Activated CD4-positive, alpha-beta memory T cell treated with anti-CD3 and anti-CD28 coated beads for 36 hours (primary cell): ENCODE measurements around the gene RBBP8NL. TPM values are rescaled to one million over a fixed set of nuclear protein-coding genes. Genes with fewer than 3 reads are reported as not detected.

ENCODE experiments used
- CTCF ChIA-PET: fragments of 350-600 bp; sonication (Branson Sonifier 250); formaldehyde crosslinking; loops from one replicate; lab custom pipeline; 2021; ENCODE audit warnings: antibody characterized with exemption, inconsistent platforms; lab: Charles Lee
- POLR2A ChIA-PET: fragments of 350-600 bp; sonication (Branson Sonifier 250); formaldehyde crosslinking; loops from one replicate; lab custom pipeline; 2021; ENCODE audit warnings: antibody characterized with exemption; lab: Charles Lee
- DNase-seq: peaks from one replicate; pipeline ENCODE4 v3.0.0-alpha.2; 2020
- H3K27ac Mint-ChIP-seq: one replicate; pipeline ENCODE4 v1.8.0; 2021; ENCODE audit warnings: mixed read lengths
- H3K27me3 Mint-ChIP-seq: one replicate; pipeline ENCODE4 v1.8.0; 2021; ENCODE audit warnings: mixed read lengths
- H3K36me3 Mint-ChIP-seq: one replicate; pipeline ENCODE4 v1.8.0; 2021; ENCODE audit warnings: mixed read lengths
- H3K4me1 Mint-ChIP-seq: one replicate; pipeline ENCODE4 v1.8.0; 2021; ENCODE audit warnings: low read depth, mixed read lengths
- H3K4me3 Mint-ChIP-seq: one replicate; pipeline ENCODE4 v1.8.0; 2021; ENCODE audit warnings: mild to moderate bottlenecking, mixed read lengths
- H3K9me3 Mint-ChIP-seq: one replicate; pipeline ENCODE4 v1.8.0; 2021; ENCODE audit warnings: mixed read lengths
- intact Hi-C: fragments of 100-400 bp; cut with micrococcal nuclease; formaldehyde crosslinking; loops from one replicate; pipeline ENCODE4 v1.15.1; 2023
- total RNA-seq, 2 experiments: library from RNA; stranded (reverse); gene quantifications; one replicate each; pipeline ENCODE4 v1.2.3, GENCODE V29; 2021

The RBBP8NL gene
- total RNA-seq, 2 experiments from 2014 or later: not detected

GRCh38 chr20:62421716-62421990 is 5.7 kb downstream of the RBBP8NL start:
- Mint-ChIP-seq H3K27me3 (peaks cover 2% of the 10 kb centered on the region), H3K4me3 (no peak overlapping the region), H3K9me3 (no peaks in the 10 kb centered on the region), H3K36me3 (no peaks in the 10 kb centered on the region), H3K4me1 (no peaks in the 10 kb centered on the region), H3K27ac (no peak overlapping the region)
- intact Hi-C loops: no loop called here
- no peak for DNase-seq
- ChIA-PET POLR2A (no interaction called here), CTCF (no interaction called here)

- Mint-ChIP-seq H3K4me3 (no peak overlapping the region), H3K9me3 (no peaks in the 10 kb centered on the region), H3K4me1 (no peaks in the 10 kb centered on the region), H3K36me3 (no peaks in the 10 kb centered on the region), H3K27me3 (peaks cover 2% of the 10 kb centered on the region), H3K27ac (no peak overlapping the region)
- DNase-seq: no peak
- ChIA-PET POLR2A (no interaction called here), CTCF (no interaction called here)
- intact Hi-C loops: no loop called here
These were observed 6.3 kb downstream of the RBBP8NL start for GRCh38 chr20:62420846-62421715.

DNA sequence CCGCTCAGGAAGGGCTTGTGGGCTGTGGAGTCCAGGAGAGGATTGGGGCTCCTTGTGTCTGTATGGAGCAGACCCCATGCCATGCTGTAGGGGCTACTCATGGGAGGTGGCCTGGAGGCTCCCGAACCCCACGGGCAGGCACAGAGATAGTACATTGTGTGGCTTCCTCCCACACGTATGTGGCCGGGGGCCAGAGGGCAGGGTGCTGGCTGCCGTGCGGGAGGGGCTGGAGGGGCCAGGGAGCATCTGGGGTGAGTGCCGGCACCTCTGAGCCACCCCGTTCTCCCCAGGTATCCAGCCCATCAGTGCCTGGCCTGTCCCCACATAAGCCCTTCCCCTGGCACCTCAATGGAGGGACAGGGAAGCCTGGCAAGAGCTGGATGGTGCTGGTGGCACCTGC is 7.6 kb downstream of the RBBP8NL start:
- H3K36me3 Mint-ChIP-seq: no peaks in the 10 kb centered on the region
- intact Hi-C loops: no loop called here
- H3K9me3 Mint-ChIP-seq: no peaks in the 10 kb centered on the region

DNA sequence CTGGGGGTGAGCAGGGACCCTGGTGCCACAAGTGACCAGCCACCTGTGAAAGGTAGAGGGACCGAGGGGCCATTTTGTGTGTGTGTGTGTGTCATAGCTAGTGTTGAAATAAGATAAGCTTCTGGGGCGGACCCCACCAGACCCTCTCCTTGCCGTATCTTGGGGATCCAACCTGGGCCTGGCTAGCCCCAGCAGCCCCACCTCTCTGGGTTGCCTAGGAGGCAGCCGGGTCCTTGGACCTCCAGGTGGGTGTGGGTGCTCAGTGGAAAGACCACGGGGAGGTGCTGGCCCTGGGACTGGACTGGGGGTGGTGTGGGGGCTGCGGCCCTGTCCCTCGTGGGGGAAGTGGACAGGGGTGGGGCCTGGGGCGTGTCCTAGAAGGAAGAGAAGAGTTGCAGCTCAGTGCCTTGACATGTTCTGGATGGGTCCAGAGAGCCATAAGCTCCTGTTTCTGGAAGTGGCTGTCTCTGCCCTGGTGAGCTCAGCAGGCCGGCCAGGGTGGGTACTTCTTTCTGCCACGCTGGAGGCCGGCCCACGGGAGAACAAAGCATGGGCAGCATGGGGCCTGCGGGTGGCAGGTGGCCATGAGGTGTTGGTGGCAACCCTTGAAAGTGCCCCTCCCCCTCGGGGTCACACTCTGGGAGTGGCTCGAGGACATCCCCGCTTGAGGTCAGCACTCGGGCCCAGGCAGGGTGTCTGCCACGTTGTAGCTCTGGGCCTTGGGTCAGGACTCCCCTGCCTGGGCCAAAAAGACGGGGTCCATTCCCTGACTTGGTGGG is 8.4 kb downstream of the RBBP8NL start:
- Mint-ChIP-seq H3K4me1 (no peaks in the 10 kb centered on the region), H3K9me3 (no peaks in the 10 kb centered on the region), H3K27ac (no peak overlapping the region), H3K36me3 (no peaks in the 10 kb centered on the region), H3K27me3 (peaks cover 2% of the 10 kb centered on the region), H3K4me3 (no peak overlapping the region)
- DNase-seq: no peak
- ChIA-PET POLR2A (no interaction called here), CTCF (no interaction called here)
- intact Hi-C loops: no loop called here

More for the DNA sequence above, 7.6 kb downstream of the RBBP8NL start:
- Mint-ChIP-seq H3K27me3 (peaks cover 2% of the 10 kb centered on the region), H3K4me1 (no peaks in the 10 kb centered on the region), H3K4me3 (no peak overlapping the region), H3K27ac (no peak overlapping the region)
- ChIA-PET POLR2A (no interaction called here), CTCF (interaction anchor here (1.0 kb wide), 1 partner anchor 79 kb away, joined by 3 read pairs; no protein-coding TSS in a partner anchor)
- no peak for DNase-seq

GRCh38 chr20:62417981-62418708 is 9.2 kb downstream of the RBBP8NL start:
- peaks cover 2% of the 10 kb centered on the region for H3K27me3 Mint-ChIP-seq
- no peaks in the 10 kb centered on the region for H3K36me3 Mint-ChIP-seq
- no peaks in the 10 kb centered on the region for H3K4me1 Mint-ChIP-seq
- intact Hi-C loops: no loop called here
- POLR2A ChIA-PET: no interaction called here
- H3K9me3 Mint-ChIP-seq: no peaks in the 10 kb centered on the region
- CTCF ChIA-PET: no interaction called here
- H3K27ac Mint-ChIP-seq: no peak overlapping the region
- H3K4me3 Mint-ChIP-seq: no peak overlapping the region
- DNase-seq: no peak

DNA sequence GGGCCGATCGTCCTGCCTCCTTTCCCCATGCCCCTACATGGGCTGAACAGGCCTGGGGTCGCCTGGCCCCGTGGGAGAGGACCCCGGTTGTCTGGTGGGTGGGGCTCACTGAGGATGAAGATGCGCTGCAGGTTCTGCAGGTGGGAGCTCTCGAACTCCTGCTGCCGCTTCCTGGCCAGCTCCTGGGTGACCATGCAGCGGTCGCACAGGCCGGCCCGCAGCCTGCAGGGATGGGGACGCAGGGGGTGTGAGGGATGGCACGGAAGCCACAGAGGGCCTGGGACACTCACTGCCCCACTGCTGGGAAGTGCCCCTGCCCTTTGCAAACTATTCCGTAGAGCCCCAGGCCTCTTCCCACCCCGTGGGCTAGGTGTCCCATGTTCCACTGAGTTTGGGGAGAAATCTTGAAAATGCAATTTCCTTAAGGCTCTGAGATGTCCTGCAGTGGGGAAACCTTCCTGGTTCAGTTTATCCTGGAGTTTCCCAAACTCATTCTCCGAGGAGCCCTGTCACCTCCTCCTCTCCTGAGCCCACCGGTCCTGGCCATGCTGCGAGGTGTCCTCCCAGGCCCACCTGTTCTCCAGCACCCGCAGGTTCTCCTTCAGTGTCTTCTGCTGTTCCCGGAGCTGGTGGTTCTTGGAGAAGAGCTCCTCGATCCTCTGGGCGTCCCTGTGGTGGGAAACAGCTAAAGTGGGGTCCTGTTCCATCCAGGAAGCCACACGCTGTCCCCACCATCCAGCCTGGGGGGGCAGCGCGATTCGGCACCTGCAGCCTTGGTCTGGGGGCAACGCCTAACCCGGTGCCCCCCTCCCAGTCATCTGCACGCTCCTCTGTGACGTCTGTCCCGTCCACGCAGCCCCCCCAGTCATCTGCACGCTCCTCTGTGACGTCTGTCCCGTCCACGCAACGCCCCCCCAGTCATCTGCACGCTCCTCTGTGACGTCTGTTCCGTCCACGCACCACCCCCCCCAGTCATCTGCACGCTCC is 10.4 kb downstream of the RBBP8NL start:
- H3K36me3 Mint-ChIP-seq: no peaks in the 10 kb centered on the region
- H3K27ac Mint-ChIP-seq: no peak overlapping the region
- intact Hi-C loops: no loop called here
- no peaks in the 10 kb centered on the region for H3K4me1 Mint-ChIP-seq
- DNase-seq: no peak
- no peak overlapping the region for H3K4me3 Mint-ChIP-seq
- no peaks in the 10 kb centered on the region for H3K27me3 Mint-ChIP-seq
- POLR2A ChIA-PET: no interaction called here
- CTCF ChIA-PET: no interaction called here
- no peaks in the 10 kb centered on the region for H3K9me3 Mint-ChIP-seq

GRCh38 chr20:62415354-62416111 is 11.8 kb downstream of the RBBP8NL start:
- ChIA-PET CTCF (interaction anchor here (0.6 kb wide), 1 partner anchor 722 kb away, joined by 3 read pairs; no protein-coding TSS in a partner anchor), POLR2A (no interaction called here)
- no peak for DNase-seq

DNA sequence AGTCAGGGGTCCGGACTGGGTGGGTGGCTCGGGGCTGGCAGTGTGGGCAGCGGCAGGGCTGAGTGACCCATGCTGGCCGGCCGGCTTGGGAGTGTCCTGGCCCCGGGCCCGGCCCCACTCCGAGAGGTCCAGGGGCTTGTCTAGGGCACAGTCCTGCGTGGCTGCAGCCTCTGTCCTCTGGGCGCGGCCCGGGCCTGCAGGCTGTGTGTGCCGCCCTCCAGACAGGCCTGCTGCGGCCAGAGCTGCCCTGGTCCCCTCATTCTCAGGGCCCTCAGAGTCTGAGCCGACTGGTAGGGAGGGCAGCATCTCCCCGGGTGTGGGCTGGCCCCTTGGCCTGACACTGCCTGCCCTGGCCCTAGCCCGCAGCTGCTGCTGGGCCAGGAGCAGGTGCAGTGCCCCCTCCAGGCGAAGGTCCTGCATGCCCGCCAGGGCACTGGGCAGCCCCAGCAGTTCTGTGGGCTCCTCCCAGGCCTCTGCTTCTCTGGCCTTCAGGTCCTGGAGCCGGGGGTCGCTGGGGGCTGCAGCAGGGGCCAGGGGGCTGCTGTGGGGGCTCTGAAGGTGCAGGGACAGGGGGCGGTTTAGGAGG is 13.3 kb downstream of the RBBP8NL start:
- Mint-ChIP-seq H3K4me1 (peaks cover 3% of the 10 kb centered on the region), H3K36me3 (no peaks in the 10 kb centered on the region), H3K27me3 (no peaks in the 10 kb centered on the region), H3K4me3 (no peak overlapping the region), H3K27ac (no peak overlapping the region), H3K9me3 (no peaks in the 10 kb centered on the region)
- intact Hi-C loops: no loop called here
- no peak for DNase-seq
- CTCF ChIA-PET: no interaction called here
- POLR2A ChIA-PET: no interaction called here

More at GRCh38 chr20:62415354-62416111, 11.8 kb downstream of the RBBP8NL start:
- Mint-ChIP-seq H3K4me3 (no peak overlapping the region), H3K9me3 (no peaks in the 10 kb centered on the region), H3K27ac (no peak overlapping the region), H3K27me3 (no peaks in the 10 kb centered on the region), H3K36me3 (no peaks in the 10 kb centered on the region), H3K4me1 (no peaks in the 10 kb centered on the region)
- intact Hi-C loops: no loop called here

GRCh38 chr20:62413025-62413570 is 14.2 kb downstream of the RBBP8NL start:
- Mint-ChIP-seq H3K4me3 (no peak overlapping the region), H3K4me1 (peaks cover 3% of the 10 kb centered on the region), H3K9me3 (no peaks in the 10 kb centered on the region), H3K27ac (no peak overlapping the region), H3K36me3 (no peaks in the 10 kb centered on the region), H3K27me3 (no peaks in the 10 kb centered on the region)
- DNase-seq: no peak
- intact Hi-C loops: no loop called here
- CTCF ChIA-PET: no interaction called here
- POLR2A ChIA-PET: no interaction called here

- H3K4me3 Mint-ChIP-seq: no peak overlapping the region
- ChIA-PET CTCF (no interaction called here), POLR2A (no interaction called here)
- no peak for DNase-seq
- H3K36me3 Mint-ChIP-seq: no peaks in the 10 kb centered on the region
- H3K27ac Mint-ChIP-seq: no peak overlapping the region
- intact Hi-C loops: no loop called here
- H3K9me3 Mint-ChIP-seq: no peaks in the 10 kb centered on the region
- H3K27me3 Mint-ChIP-seq: no peaks in the 10 kb centered on the region
- peaks cover 9% of the 10 kb centered on the region for H3K4me1 Mint-ChIP-seq
These were observed 14.9 kb downstream of the RBBP8NL start for GRCh38 chr20:62412194-62413024.
